GM19467 (cell line): ENCODE measurements around the gene SELPLG.
"Not testable (repeated sequence)": the region's sequence is repeated elsewhere in the genome, so short reads cannot be mapped to it uniquely, and the experiment has no call there.

Experiments used
- ATAC-seq: cut with Tn5 transposase; IDR thresholded peaks from one replicate; pipeline ENCODE4 v1.9.1; 2021; ENCODE audit warnings: mild to moderate bottlenecking, moderate library complexity; ENCODE audit not compliant: unreplicated experiment

SELPLG gene

GRCh38 chr12:108656247-108656646, 22.6 kb upstream of the SELPLG start:
- ATAC-seq, result not testable (repeated sequence)

DNA sequence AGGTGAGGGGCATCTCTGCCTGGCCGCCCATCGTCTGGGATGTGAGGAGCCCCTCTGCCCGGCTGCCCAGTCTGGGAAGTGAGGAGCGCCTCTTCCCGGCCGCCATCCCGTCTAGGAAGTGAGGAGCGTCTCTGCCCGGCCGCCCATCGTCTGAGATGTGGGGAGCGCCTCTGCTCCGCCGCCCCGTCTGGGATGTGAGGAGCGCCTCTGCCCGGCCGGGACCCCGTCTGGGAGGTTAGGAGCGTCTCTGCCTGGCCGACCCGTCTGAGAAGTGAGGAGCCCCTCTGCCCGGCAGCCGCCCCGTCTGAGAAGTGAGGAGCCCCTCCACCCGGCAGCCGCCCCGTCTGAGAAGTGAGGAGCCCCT, 22.1 kb upstream of the SELPLG start:
- not testable (repeated sequence) for ATAC-seq

- ATAC-seq, result not testable (repeated sequence)
Observed at GRCh38 chr12:108654622-108655021, 20.9 kb upstream of the SELPLG start.

DNA sequence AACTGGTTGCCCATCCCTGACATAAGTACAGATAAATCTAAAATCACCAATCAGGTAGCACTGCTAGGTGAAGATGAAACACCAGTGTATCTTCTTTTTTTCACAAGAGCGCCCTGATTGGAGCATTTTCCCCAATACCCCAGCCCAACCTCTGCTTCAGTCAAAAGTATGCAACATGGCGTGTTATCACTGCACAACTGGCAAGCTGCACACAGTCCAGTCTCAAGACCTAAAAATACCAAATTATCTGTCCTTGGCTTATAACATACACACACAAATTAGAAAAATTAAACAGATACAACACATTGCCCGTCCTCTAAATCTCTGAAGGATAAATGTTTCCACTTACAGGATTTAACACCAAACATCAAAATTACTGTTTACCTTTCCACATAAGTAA, 20.2 kb upstream of the SELPLG start:
- ATAC-seq, result no peak

GRCh38 chr12:108653082-108653516, 19.4 kb upstream of the SELPLG start:
- ATAC-seq, result no peak

GRCh38 chr12:108650083-108650482, 16.4 kb upstream of the SELPLG start:
- no peak for ATAC-seq

DNA sequence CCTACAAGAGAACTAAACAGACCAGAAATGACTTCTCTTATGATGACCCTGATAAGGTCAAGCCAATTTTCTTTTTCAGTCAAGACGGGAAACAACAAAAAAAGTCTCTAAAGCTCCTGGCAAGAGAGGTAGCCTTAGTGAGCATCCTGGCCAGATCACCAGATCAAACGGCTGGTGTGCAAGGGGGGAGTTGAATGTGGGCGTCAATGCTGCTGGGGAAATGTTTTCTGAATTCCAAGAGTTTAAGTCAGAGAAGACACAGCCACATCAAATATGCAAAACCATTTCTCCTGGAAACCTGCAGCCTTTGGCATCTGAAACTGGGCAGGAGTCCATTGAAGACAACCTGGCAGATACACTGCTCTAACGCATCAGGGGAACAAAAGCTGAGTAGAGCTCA, 16.0 kb upstream of the SELPLG start:
- no peak for ATAC-seq

DNA sequence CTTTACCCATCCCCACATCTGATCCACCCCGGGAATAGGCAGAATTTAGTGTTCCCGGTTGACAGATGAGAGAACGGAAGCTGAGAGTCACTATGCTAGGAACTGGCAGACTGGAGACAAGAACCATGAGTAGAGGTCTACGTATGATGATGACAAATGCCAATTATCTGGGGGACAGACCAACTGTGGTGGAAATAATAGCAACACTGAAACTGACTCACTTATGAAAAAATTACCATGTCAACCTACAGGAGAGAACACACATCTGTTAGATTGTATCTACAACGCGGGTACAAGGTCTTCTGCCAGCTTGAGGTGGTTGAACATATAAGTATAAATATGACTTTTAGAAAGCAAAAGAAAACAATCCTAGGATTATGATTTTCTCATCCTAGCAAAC, 15.4 kb upstream of the SELPLG start:
- ATAC-seq, result no peak

DNA sequence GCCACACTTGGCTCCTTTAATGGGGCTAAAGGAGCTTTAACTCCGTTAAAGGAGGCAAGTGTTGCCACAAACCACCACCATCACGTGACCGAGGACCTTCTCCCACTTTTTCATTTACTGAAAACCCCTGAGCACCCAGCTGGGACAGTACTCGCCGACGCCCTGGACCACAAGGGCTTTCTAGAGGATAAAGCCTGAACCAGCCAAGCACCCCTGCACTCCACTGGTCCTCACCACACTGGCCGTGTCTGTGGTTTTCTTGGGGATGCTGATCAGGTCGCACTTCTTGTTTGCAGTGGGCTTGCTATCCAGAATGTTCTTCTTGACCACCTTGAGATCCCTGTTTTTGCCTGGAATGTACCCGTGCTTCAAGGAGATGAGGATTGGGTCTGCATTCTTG, 14.7 kb upstream of the SELPLG start:
- no peak for ATAC-seq

DNA sequence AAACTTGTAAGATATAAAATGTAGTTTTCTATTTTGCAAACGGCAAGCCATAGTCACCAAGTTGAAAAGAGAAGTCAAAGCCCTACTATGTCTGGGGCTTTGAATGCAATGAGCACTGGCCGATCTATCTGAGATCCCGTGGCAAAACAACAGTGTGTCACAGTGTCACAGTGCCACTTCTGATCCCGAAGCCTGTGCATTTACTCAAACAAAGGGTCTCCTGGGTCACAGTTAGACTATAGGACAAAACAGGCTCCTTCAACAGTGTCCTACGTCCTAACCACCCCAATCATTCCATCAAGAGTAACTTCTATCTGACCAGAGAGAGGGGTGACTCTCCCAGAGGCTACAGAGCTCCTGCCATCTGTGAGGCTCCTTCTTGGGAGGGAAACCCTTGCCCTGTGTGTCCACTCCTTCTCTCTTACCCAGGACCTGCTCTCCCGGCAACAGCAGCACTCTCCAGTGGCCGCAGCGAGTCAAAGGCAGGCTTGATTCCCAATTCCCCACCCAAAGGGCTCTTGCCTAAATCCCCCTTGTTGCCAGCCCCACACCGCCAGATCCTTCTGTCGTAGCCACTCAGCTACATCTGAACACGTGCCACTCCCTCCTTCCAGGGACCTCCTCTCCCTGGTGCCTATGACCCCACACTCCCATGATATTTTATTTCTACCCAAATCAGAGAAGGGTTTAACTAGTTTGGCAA, 14.0 kb upstream of the SELPLG start:
- no peak for ATAC-seq

- ATAC-seq, result no peak
Observed at GRCh38 chr12:108646600-108647579, 13.2 kb upstream of the SELPLG start.

- ATAC-seq, result no peak
Observed at GRCh38 chr12:108645686-108646599, 12.2 kb upstream of the SELPLG start.

GRCh38 chr12:108644811-108645120, 11.1 kb upstream of the SELPLG start:
- ATAC-seq, result no peak

- ATAC-seq, result no peak
Observed at GRCh38 chr12:108643941-108644810, 10.5 kb upstream of the SELPLG start.

DNA sequence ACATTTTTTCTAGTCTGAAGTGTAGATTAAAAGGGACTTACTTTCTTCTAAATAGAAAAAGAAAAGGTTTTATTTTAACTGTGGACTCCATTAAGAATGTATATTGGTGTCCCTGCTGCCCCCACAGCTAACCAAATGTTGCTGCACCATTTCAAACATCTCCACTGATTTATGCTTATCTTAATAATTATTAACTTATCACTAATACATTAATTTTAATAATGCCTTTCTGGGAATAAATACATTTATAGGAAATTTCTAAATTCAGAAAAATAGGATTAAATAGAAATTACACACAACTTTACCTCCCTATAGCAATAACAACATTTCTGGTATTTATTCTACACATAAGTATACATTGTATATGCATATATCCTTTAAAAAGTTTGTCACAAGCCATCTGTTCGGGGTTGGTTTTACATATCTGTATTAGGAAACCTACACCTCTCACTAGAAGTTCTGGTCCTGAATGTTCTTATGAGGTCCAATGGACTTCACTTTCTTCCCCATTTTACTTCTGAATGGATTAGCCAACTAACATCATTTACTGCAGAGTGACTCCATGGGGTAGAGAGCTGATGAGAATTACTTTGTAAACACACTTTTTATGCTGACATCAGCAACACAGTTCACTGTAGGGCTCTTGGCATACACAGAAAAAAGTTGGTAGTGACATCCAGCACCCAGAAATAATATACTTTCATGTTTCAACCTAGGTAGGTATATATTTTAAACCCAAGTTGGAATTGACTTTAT, 9.4 kb upstream of the SELPLG start:
- no peak for ATAC-seq

GRCh38 chr12:108642269-108642870, 8.7 kb upstream of the SELPLG start:
- no peak for ATAC-seq

- ATAC-seq, result no peak
Observed at GRCh38 chr12:108641446-108642268, 8.0 kb upstream of the SELPLG start.

- no peak for ATAC-seq
Observed at GRCh38 chr12:108640802-108641445, 7.2 kb upstream of the SELPLG start.
